SK-N-SH (cell line): ENCODE data around the gene MAGEB2. TPM values are rescaled to one million over a fixed set of nuclear protein-coding genes. Genes with fewer than 3 reads are reported as not detected.

Source experiments
- CTCF ChIA-PET: fragments of 300-600, 350-600 bp; formaldehyde crosslinking; extraction: SDS; loops from one replicate; lab custom pipeline; 2021; lab: Yijun Ruan, JAX
- POLR2A ChIA-PET: fragments of 350-600 bp; sonication (Branson Sonifier 250); formaldehyde crosslinking; extraction: SDS; loops from one replicate; lab custom pipeline; 2020; ENCODE audit warnings: antibody characterized with exemption, inconsistent platforms; lab: Yijun Ruan, JAX
- DNase-seq: peaks from one replicate; pipeline ENCODE4 v3.0.0; 2012
- H2AFZ ChIP-seq: fragments of 200-600 bp; sonication (generic); 2 replicates; pipeline ENCODE4 v1.8.1; 2016; ENCODE audit warnings: antibody characterized with exemption, mild to moderate bottlenecking, low read depth
- H3F3A ChIP-seq: fragments of 200-600 bp; sonication (generic); replicated peaks from 2 replicates; pipeline ENCODE3; 2016; ENCODE audit warnings: antibody characterized with exemption, mild to moderate bottlenecking; ENCODE audit not compliant: insufficient read depth
- H3K27ac ChIP-seq, 2 experiments: fragments of 200-500 bp in 1 of 2; fragments of 200-600 bp in 1 of 2; sonication (Bioruptor generic) in 1 of 2; sonication (generic), shearing (Covaris generic) in 1 of 2; 2 replicates each; pipeline versions ENCODE4 v1.5.1 to v1.6.1; 2014 to 2016; ENCODE audit warnings: low read depth in 2 of 2, inconsistent platforms in 1 of 2, low read length in 1 of 2, mild to moderate bottlenecking in 1 of 2, mixed read lengths in 1 of 2
- H3K27me3 ChIP-seq: fragments of 200-600 bp; sonication (generic), shearing (Covaris generic); 2 replicates; pipeline ENCODE4 v1.6.1; 2016; ENCODE audit warnings: mixed run types; ENCODE audit not compliant: insufficient read depth
- H3K36me3 ChIP-seq, 2 experiments: fragments of 200-500 bp in 1 of 2; fragments of 200-600 bp in 1 of 2; sonication (Bioruptor generic) in 1 of 2; sonication (generic) in 1 of 2; replicated peaks in 1 of 2; 2 replicates each; pipeline versions ENCODE3 to v1.5.1; 2014 to 2016; ENCODE audit warnings: low read length in 1 of 2, mild to moderate bottlenecking in 1 of 2; ENCODE audit not compliant: insufficient read depth in 2 of 2, control insufficient read depth in 1 of 2
- H3K4me1 ChIP-seq, 2 experiments: fragments of 200-500 bp in 1 of 2; fragments of 200-600 bp in 1 of 2; sonication (Bioruptor generic) in 1 of 2; sonication (generic), shearing (Covaris generic) in 1 of 2; 2 replicates each; pipeline versions ENCODE4 v1.5.1 to v1.6.1; 2014 to 2016; ENCODE audit warnings: low read depth in 1 of 2, low read length in 1 of 2, mixed run types in 1 of 2; ENCODE audit not compliant: insufficient read depth in 2 of 2, control insufficient read depth in 1 of 2
- H3K4me2 ChIP-seq: fragments of 200-600 bp; sonication (generic), shearing (Covaris generic); 2 replicates; pipeline ENCODE4 v1.6.1; 2017; ENCODE audit warnings: mixed run types
- H3K4me3 ChIP-seq, 2 experiments: fragments of 200-500 bp in 1 of 2; fragments of 200-600 bp in 1 of 2; sonication (Bioruptor generic) in 1 of 2; sonication (generic), shearing (Covaris generic) in 1 of 2; 2 replicates each; pipeline versions ENCODE4 v1.5.1 to v1.8.1; 2014 to 2016; ENCODE audit warnings: low read depth in 2 of 2, inconsistent platforms in 1 of 2, low read length in 1 of 2, mild to moderate bottlenecking in 1 of 2, mixed read lengths in 1 of 2, moderate library complexity in 1 of 2
- H3K79me2 ChIP-seq: fragments of 200-600 bp; sonication (generic); 2 replicates; pipeline ENCODE4 v1.8.1; 2017; ENCODE audit warnings: mild to moderate bottlenecking; ENCODE audit not compliant: insufficient read depth
- H3K9ac ChIP-seq: fragments of 200-600 bp; sonication (generic); 2 replicates; pipeline ENCODE4 v1.6.1; 2017; ENCODE audit warnings: mixed run types
- H3K9me2 ChIP-seq: fragments of 200-600 bp; sonication (generic); 2 replicates; pipeline ENCODE4 v1.6.1; 2017; ENCODE audit warnings: mixed run types
- H3K9me3 ChIP-seq: fragments of 200-600 bp; sonication (generic); 2 replicates; pipeline ENCODE4 v1.6.1; 2017; ENCODE audit warnings: mixed run types, mild to moderate bottlenecking, moderate library complexity
- H4K20me1 ChIP-seq: fragments of 200-600 bp; sonication (generic); 2 replicates; pipeline ENCODE4 v1.6.1; 2017; ENCODE audit warnings: mild to moderate bottlenecking, mixed run types; ENCODE audit not compliant: insufficient read depth
- ELF1 ChIP-seq: IDR thresholded peaks from 2 replicates; pipeline ENCODE4 v1.4.0; 2012
- GABPA ChIP-seq: IDR thresholded peaks from 2 replicates; pipeline ENCODE4 v1.4.0; 2012; ENCODE audit warnings: low read depth, mild to moderate bottlenecking
- MEF2A ChIP-seq: IDR thresholded peaks from 2 replicates; pipeline ENCODE4 v1.4.0; 2012; ENCODE audit warnings: low read depth, borderline replicate concordance
- MXI1 ChIP-seq: IDR thresholded peaks from 2 replicates; pipeline ENCODE4 v1.6.1; 2012; ENCODE audit warnings: mild to moderate bottlenecking, low read depth, low read length, improper control_type of control experiment
- NFIC ChIP-seq: IDR thresholded peaks from 2 replicates; pipeline ENCODE4 v1.4.0; 2012; ENCODE audit warnings: borderline replicate concordance
- RAD21 ChIP-seq: IDR thresholded peaks from 2 replicates; pipeline ENCODE4 v1.6.1; 2012; ENCODE audit warnings: mild to moderate bottlenecking, low read length
- RCOR1 ChIP-seq: fragments of 150-350 bp; IDR thresholded peaks from 2 replicates; pipeline ENCODE4 v1.6.1; 2017; ENCODE audit warnings: antibody characterized with exemption, low read length
- RFX5 ChIP-seq: IDR thresholded peaks from 2 replicates; pipeline ENCODE4 v1.6.1; 2012; ENCODE audit warnings: mild to moderate bottlenecking, improper control_type of control experiment, low read length
- RXRA ChIP-seq: IDR thresholded peaks from 2 replicates; pipeline ENCODE4 v1.4.0; 2012; ENCODE audit warnings: low read depth, mild to moderate bottlenecking, borderline replicate concordance
- SIN3A ChIP-seq: IDR thresholded peaks from 2 replicates; pipeline ENCODE4 v1.6.1; 2012; ENCODE audit warnings: low read depth, mild to moderate bottlenecking, low read length, moderate library complexity, borderline replicate concordance
- TAF1 ChIP-seq: IDR thresholded peaks from 2 replicates; pipeline ENCODE4 v1.6.1; 2012; ENCODE audit warnings: low read depth, mild to moderate bottlenecking, low read length, moderate library complexity, borderline replicate concordance
- TEAD4 ChIP-seq: IDR thresholded peaks from 2 replicates; pipeline ENCODE4 v1.4.0; 2012; ENCODE audit warnings: mild to moderate bottlenecking, borderline replicate concordance; ENCODE audit not compliant: insufficient read depth
- USF1 ChIP-seq: IDR thresholded peaks from 2 replicates; pipeline ENCODE4 v1.4.0; 2012; ENCODE audit warnings: low read depth, borderline replicate concordance
- YY1 ChIP-seq: IDR thresholded peaks from 2 replicates; pipeline ENCODE4 v1.4.0; 2012; ENCODE audit warnings: low read depth, mild to moderate bottlenecking
- WGBS: methylation state at CpG from one replicate; pipeline ENCODE4 v1.1.6; 2017; ENCODE audit warnings: low lambda C conversion rate; 5-methylcytosine and 5-hydroxymethylcytosine counted together
- polyA plus RNA-seq, 3 experiments: library from polyadenylated mRNA; depleted of rRNA; stranded (reverse); fragments of >200 nt; gene quantifications; 2 replicates each; pipeline ENCODE4 v1.2.3, GENCODE V29; 2012

MAGEB2 gene
- polyA plus RNA-seq, 1 of the 3 experiments (the other 2 are of a cell fraction), result 2.7 TPM

GRCh38 chrX:30215357-30215843 lies at the start of gene MAGEB2 (continued):
- no peak for TF ChIP-seq USF1
- TF ChIP-seq NFIC, result no peak
- TF ChIP-seq MEF2A, result no peak
- TF ChIP-seq TEAD4, result no peak
- TF ChIP-seq RFX5, result no peak
- TF ChIP-seq YY1, result no peak
- no peak for TF ChIP-seq TAF1
- TF ChIP-seq ELF1, result no peak
- no peak for TF ChIP-seq RAD21
- no peak for TF ChIP-seq RXRA
- no peak for TF ChIP-seq RCOR1
- TF ChIP-seq GABPA, result peak; percentile 73
- TF ChIP-seq, all 33 proteins: peak for 4

GRCh38 chrX:30170900-30171299 lies 44.5 kb upstream of the MAGEB2 start:
- ChIA-PET POLR2A (no interaction called here), CTCF (no interaction called here)
- no peaks in the 10 kb centered on the region for H4K20me1 ChIP-seq
- 0% methylated on average over 2 of the region's 2 CpGs for WGBS
- no peaks in the 10 kb centered on the region for H3K9me2 ChIP-seq
- no peak overlapping the region for H2AFZ ChIP-seq
- TF ChIP-seq GABPA (no peak), NFIC (no peak), SIN3A (no peak)
- H3K4me1 ChIP-seq, result no peaks in the 10 kb centered on the region
- H3K27ac ChIP-seq, result no peak overlapping the region
- no peaks in the 10 kb centered on the region for H3K79me2 ChIP-seq
- H3K9me3 ChIP-seq, result no peaks in the 10 kb centered on the region
- H3K36me3 ChIP-seq, result no peaks in the 10 kb centered on the region
- H3K4me2 ChIP-seq, result no peak overlapping the region
- no peak overlapping the region for H3K4me3 ChIP-seq
- H3K9ac ChIP-seq, result no peak overlapping the region
- H3K27me3 ChIP-seq, result no peaks in the 10 kb centered on the region
- DNase-seq, result no peak
- no peaks in the 10 kb centered on the region for H3F3A ChIP-seq

- H3K4me3 ChIP-seq, result no peak overlapping the region
- ChIA-PET POLR2A (no interaction called here), CTCF (no interaction called here)
- no peak for DNase-seq
- WGBS, result 5% methylated on average over 1 of the region's 1 CpG
- H3K4me2 ChIP-seq, result no peak overlapping the region
- no peaks in the 10 kb centered on the region for H3K79me2 ChIP-seq
- no peak overlapping the region for H2AFZ ChIP-seq
- no peaks in the 10 kb centered on the region for H3K4me1 ChIP-seq
- H3K27ac ChIP-seq, result no peak overlapping the region
- TF ChIP-seq MEF2A (no peak), MXI1 (no peak)
- peaks cover 8% of the 10 kb centered on the region; the same call in 1 of the 2 replicates for H3K27me3 ChIP-seq
- no peaks in the 10 kb centered on the region for H3K9me3 ChIP-seq
- no peaks in the 10 kb centered on the region for H4K20me1 ChIP-seq
- H3K9me2 ChIP-seq, result no peaks in the 10 kb centered on the region
- no peaks in the 10 kb centered on the region for H3F3A ChIP-seq
- no peak overlapping the region for H3K9ac ChIP-seq
- H3K36me3 ChIP-seq, result no peaks in the 10 kb centered on the region
Measured at GRCh38 chrX:30181353-30181752, 34.0 kb upstream of the MAGEB2 start.
